Hepatocyte (in vitro differentiated cells): ENCODE measurements around the gene ADGRA3.

ENCODE experiments used
- EZH2 ChIP-seq: fragments of 200-600 bp; sonication (generic); IDR thresholded peaks from 2 replicates; pipeline ENCODE4 v1.6.1; 2016; ENCODE audit warnings: antibody characterized with exemption, mild to moderate bottlenecking, borderline replicate concordance
- EZH2phosphoT487 ChIP-seq: fragments of 200-600 bp; sonication (generic); IDR thresholded peaks from one replicate; pipeline ENCODE4 v1.6.1; 2018; ENCODE audit warnings: antibody characterized with exemption, mild to moderate bottlenecking, low read depth, moderate library complexity; ENCODE audit not compliant: unreplicated experiment, severe bottlenecking
- TF ChIP-seq, protein P1 (sequence below): fragments of 200-600 bp; sonication (generic); IDR thresholded peaks from 2 replicates; pipeline ENCODE4 v1.5.1; 2016; ENCODE audit warnings: antibody characterized with exemption, mild to moderate bottlenecking; ENCODE audit not compliant: poor library complexity

DNA sequence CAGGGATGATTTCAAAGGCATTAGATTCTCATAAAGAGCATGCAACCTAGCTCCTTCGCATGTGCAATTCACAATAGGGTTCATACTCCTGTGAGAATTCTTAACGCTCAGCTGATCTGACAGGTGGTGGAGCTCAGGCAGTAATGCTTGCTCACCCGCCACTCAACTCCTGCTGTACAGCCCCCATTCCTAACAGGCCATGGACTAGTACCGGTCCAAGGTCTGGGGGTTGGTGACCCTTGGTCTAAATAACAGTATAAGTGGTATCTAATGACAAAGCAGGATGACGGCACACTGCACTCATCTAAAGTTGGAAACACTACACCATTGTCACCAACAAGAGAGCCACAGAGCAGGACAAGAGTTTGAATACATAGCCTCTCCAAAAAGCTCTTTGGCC lies 28.5 kb downstream of the ADGRA3 start:
- TF ChIP-seq, protein P1, sequence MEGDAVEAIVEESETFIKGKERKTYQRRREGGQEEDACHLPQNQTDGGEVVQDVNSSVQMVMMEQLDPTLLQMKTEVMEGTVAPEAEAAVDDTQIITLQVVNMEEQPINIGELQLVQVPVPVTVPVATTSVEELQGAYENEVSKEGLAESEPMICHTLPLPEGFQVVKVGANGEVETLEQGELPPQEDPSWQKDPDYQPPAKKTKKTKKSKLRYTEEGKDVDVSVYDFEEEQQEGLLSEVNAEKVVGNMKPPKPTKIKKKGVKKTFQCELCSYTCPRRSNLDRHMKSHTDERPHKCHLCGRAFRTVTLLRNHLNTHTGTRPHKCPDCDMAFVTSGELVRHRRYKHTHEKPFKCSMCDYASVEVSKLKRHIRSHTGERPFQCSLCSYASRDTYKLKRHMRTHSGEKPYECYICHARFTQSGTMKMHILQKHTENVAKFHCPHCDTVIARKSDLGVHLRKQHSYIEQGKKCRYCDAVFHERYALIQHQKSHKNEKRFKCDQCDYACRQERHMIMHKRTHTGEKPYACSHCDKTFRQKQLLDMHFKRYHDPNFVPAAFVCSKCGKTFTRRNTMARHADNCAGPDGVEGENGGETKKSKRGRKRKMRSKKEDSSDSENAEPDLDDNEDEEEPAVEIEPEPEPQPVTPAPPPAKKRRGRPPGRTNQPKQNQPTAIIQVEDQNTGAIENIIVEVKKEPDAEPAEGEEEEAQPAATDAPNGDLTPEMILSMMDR = no peak
- TF ChIP-seq EZH2 = no peak
- TF ChIP-seq EZH2phosphoT487 = no peak
